ENCODE measurements around the gene LRP1.

DNA sequence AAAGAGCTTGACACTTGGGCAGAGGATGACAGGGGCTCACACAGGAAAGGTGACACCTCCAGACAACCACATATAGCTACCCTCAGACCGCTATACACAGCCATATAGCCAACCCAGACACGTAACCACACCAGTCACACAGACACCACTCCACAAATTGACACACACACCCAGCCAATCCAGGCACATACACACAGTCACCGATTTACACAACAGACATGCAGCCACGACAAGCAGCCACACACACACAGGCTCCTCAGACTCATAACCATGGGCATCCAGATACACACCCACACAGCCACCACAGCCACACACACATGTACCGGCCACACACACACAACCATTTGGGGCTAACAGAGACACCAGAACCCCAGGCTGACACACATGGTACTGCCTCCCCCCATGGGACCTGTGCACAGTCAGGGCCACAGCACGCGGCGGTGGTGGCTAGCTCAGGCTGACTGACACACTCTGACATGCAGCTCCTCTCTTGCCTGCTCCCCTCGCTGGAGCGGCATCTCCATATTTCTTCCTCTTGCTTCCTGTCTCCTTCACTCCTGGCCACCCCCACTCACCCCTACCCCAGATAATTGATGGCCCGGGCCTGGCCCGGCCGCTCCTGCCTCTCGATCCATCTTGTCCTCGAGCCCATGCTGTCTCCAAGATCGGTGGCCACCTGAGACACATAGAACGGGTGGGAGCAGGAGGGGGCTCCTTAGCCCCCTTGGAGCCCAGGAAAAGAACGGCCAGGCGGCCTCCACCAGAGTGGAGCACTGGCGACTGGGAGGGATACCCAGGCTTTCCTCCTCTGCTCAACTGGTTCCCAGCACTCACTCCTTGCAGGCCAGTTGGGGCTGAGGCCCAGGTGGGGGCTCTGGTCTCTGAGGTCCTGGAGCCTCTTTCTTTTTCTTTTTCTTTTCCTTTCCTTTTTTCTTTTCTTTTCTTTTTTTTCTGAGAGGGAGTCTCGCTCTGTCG lies 95.2 kb downstream of the LRP1 start:
- TF ChIP-seq, protein P1, sequence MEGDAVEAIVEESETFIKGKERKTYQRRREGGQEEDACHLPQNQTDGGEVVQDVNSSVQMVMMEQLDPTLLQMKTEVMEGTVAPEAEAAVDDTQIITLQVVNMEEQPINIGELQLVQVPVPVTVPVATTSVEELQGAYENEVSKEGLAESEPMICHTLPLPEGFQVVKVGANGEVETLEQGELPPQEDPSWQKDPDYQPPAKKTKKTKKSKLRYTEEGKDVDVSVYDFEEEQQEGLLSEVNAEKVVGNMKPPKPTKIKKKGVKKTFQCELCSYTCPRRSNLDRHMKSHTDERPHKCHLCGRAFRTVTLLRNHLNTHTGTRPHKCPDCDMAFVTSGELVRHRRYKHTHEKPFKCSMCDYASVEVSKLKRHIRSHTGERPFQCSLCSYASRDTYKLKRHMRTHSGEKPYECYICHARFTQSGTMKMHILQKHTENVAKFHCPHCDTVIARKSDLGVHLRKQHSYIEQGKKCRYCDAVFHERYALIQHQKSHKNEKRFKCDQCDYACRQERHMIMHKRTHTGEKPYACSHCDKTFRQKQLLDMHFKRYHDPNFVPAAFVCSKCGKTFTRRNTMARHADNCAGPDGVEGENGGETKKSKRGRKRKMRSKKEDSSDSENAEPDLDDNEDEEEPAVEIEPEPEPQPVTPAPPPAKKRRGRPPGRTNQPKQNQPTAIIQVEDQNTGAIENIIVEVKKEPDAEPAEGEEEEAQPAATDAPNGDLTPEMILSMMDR (IDR thresholded peaks at IDR 0.05; ENCODE audit: low read length) = no peak
- TF ChIP-seq EZH2 (optimal IDR thresholded peaks at IDR 0.05; ENCODE audit: low read depth, low read length) = no peak
- TF ChIP-seq EZH2phosphoT487 (IDR thresholded peaks at IDR 0.05; ENCODE audit: low read length) = no peak

Measured in MM.1S (cell line).